ENCODE measurements around the gene BEST3.
"Not testable (repeated sequence)": the region's sequence is repeated elsewhere in the genome, so short reads cannot be mapped to it uniquely, and the experiment has no call there.

The BEST3 gene

GRCh38 chr12:69676257-69677012, 22.7 kb downstream of the BEST3 start:
- DNase-seq (ENCODE audit: insufficient read length, low spot score) (no peak), FAIRE-seq (no peak)
- TF ChIP-seq POU2F2 (IDR thresholded peaks at IDR 0.05; ENCODE audit: low read depth, low read length) = no peak
- no peak for TF ChIP-seq SPI1 (IDR thresholded peaks at IDR 0.05; ENCODE audit: low read depth, low read length)
- no peak for TF ChIP-seq TAF1 (IDR thresholded peaks at IDR 0.05; ENCODE audit: low read depth, low read length)
- no peak for TF ChIP-seq POLR2A (IDR thresholded peaks at IDR 0.05; ENCODE audit: low read depth, low read length)
- TF ChIP-seq PAX5 (IDR thresholded peaks at IDR 0.05; ENCODE audit: insufficient read depth, low read length, severe bottlenecking) = no peak
- no peak for TF ChIP-seq POLR2AphosphoS5 (IDR thresholded peaks at IDR 0.05; ENCODE audit: low read depth, low read length)

GRCh38 chr12:69672195-69672594, 26.9 kb downstream of the BEST3 start:
- no peak for TF ChIP-seq PAX5 (IDR thresholded peaks at IDR 0.05; ENCODE audit: insufficient read depth, low read length, severe bottlenecking)
- no peak for TF ChIP-seq TAF1 (IDR thresholded peaks at IDR 0.05; ENCODE audit: low read depth, low read length)
- DNase-seq (ENCODE audit: insufficient read length, low spot score) = no peak
- FAIRE-seq = no peak

- no peak for FAIRE-seq
- no peak for DNase-seq (ENCODE audit: insufficient read length, low spot score)
- TF ChIP-seq PAX5 (IDR thresholded peaks at IDR 0.05; ENCODE audit: insufficient read depth, low read length, severe bottlenecking) (no peak), POU2F2 (IDR thresholded peaks at IDR 0.05; ENCODE audit: low read depth, low read length) (no peak)
These were observed 27.5 kb downstream of the BEST3 start for GRCh38 chr12:69671597-69671996.

- DNase-seq (ENCODE audit: insufficient read length, low spot score) (no peak), FAIRE-seq (no peak)
These were observed 32.3 kb downstream of the BEST3 start for GRCh38 chr12:69666798-69667197.

GRCh38 chr12:69664930-69665377, 34.1 kb downstream of the BEST3 start:
- not testable (repeated sequence) for FAIRE-seq; DNase-seq (ENCODE audit: insufficient read length, low spot score)

More at GRCh38 chr12:69666798-69667197, 32.3 kb downstream of the BEST3 start:
- no peak for TF ChIP-seq TAF1 (IDR thresholded peaks at IDR 0.05; ENCODE audit: low read depth, low read length)
- no peak for TF ChIP-seq POLR2AphosphoS5 (IDR thresholded peaks at IDR 0.05; ENCODE audit: low read depth, low read length)
- TF ChIP-seq POLR2A (IDR thresholded peaks at IDR 0.05; ENCODE audit: low read depth, low read length) = no peak
- TF ChIP-seq POU2F2 (IDR thresholded peaks at IDR 0.05; ENCODE audit: low read depth, low read length) = no peak
- TF ChIP-seq PAX5 (IDR thresholded peaks at IDR 0.05; ENCODE audit: insufficient read depth, low read length, severe bottlenecking) = no peak
- no peak for TF ChIP-seq SPI1 (IDR thresholded peaks at IDR 0.05; ENCODE audit: low read depth, low read length)

- no peak for TF ChIP-seq PAX5 (IDR thresholded peaks at IDR 0.05; ENCODE audit: insufficient read depth, low read length, severe bottlenecking)
- no peak for TF ChIP-seq SPI1 (IDR thresholded peaks at IDR 0.05; ENCODE audit: low read depth, low read length)
- TF ChIP-seq POLR2AphosphoS5 (IDR thresholded peaks at IDR 0.05; ENCODE audit: low read depth, low read length) = no peak
- no peak for TF ChIP-seq TAF1 (IDR thresholded peaks at IDR 0.05; ENCODE audit: low read depth, low read length)
- no peak for TF ChIP-seq POU2F2 (IDR thresholded peaks at IDR 0.05; ENCODE audit: low read depth, low read length)
- no peak for TF ChIP-seq POLR2A (IDR thresholded peaks at IDR 0.05; ENCODE audit: low read depth, low read length)
- no peak for DNase-seq (ENCODE audit: insufficient read length, low spot score)
- no peak for FAIRE-seq
These were observed 35.4 kb downstream of the BEST3 start for GRCh38 chr12:69663726-69664125.

GRCh38 chr12:69662764-69663163, 36.3 kb downstream of the BEST3 start:
- TF ChIP-seq SPI1 (IDR thresholded peaks at IDR 0.05; ENCODE audit: low read depth, low read length) (no peak), POLR2AphosphoS5 (IDR thresholded peaks at IDR 0.05; ENCODE audit: low read depth, low read length) (no peak), PAX5 (IDR thresholded peaks at IDR 0.05; ENCODE audit: insufficient read depth, low read length, severe bottlenecking) (no peak), POU2F2 (IDR thresholded peaks at IDR 0.05; ENCODE audit: low read depth, low read length) (no peak), POLR2A (IDR thresholded peaks at IDR 0.05; ENCODE audit: low read depth, low read length) (no peak)
- no peak for DNase-seq (ENCODE audit: insufficient read length, low spot score)
- no peak for FAIRE-seq

GRCh38 chr12:69661386-69661785, 37.7 kb downstream of the BEST3 start:
- no peak for TF ChIP-seq SPI1 (IDR thresholded peaks at IDR 0.05; ENCODE audit: low read depth, low read length)
- TF ChIP-seq POU2F2 (IDR thresholded peaks at IDR 0.05; ENCODE audit: low read depth, low read length) = no peak
- no peak for TF ChIP-seq TAF1 (IDR thresholded peaks at IDR 0.05; ENCODE audit: low read depth, low read length)
- TF ChIP-seq POLR2AphosphoS5 (IDR thresholded peaks at IDR 0.05; ENCODE audit: low read depth, low read length) = no peak
- DNase-seq (ENCODE audit: insufficient read length, low spot score) (no peak), FAIRE-seq (no peak)

GRCh38 chr12:69660164-69660863, 38.8 kb downstream of the BEST3 start:
- no peak for FAIRE-seq
- no peak for DNase-seq (ENCODE audit: insufficient read length, low spot score)
- TF ChIP-seq TAF1 (IDR thresholded peaks at IDR 0.05; ENCODE audit: low read depth, low read length) = no peak
- TF ChIP-seq SPI1 (IDR thresholded peaks at IDR 0.05; ENCODE audit: low read depth, low read length) = no peak
- TF ChIP-seq POU2F2 (IDR thresholded peaks at IDR 0.05; ENCODE audit: low read depth, low read length) = no peak
- no peak for TF ChIP-seq POLR2AphosphoS5 (IDR thresholded peaks at IDR 0.05; ENCODE audit: low read depth, low read length)
- no peak for TF ChIP-seq PAX5 (IDR thresholded peaks at IDR 0.05; ENCODE audit: insufficient read depth, low read length, severe bottlenecking)
- TF ChIP-seq POLR2A (IDR thresholded peaks at IDR 0.05; ENCODE audit: low read depth, low read length) = no peak

- DNase-seq (ENCODE audit: insufficient read length, low spot score) = no peak
- FAIRE-seq = no peak
- TF ChIP-seq SPI1 (IDR thresholded peaks at IDR 0.05; ENCODE audit: low read depth, low read length) (no peak), PAX5 (IDR thresholded peaks at IDR 0.05; ENCODE audit: insufficient read depth, low read length, severe bottlenecking) (no peak), POU2F2 (IDR thresholded peaks at IDR 0.05; ENCODE audit: low read depth, low read length) (no peak), POLR2AphosphoS5 (IDR thresholded peaks at IDR 0.05; ENCODE audit: low read depth, low read length) (no peak), TAF1 (IDR thresholded peaks at IDR 0.05; ENCODE audit: low read depth, low read length) (no peak), POLR2A (IDR thresholded peaks at IDR 0.05; ENCODE audit: low read depth, low read length) (no peak)
These were observed 40.9 kb downstream of the BEST3 start for GRCh38 chr12:69658203-69658602.

Measured in GM12891 (cell line).